ENCODE results near the gene KRT85. TPM values are rescaled to one million over a fixed set of nuclear protein-coding genes. Genes with fewer than 3 reads are reported as not detected.

The KRT85 gene
- total and polyA plus RNA-seq, 2 donors (not counting 1 experiment from before 2014, with no cell fraction given): not detected

DNA sequence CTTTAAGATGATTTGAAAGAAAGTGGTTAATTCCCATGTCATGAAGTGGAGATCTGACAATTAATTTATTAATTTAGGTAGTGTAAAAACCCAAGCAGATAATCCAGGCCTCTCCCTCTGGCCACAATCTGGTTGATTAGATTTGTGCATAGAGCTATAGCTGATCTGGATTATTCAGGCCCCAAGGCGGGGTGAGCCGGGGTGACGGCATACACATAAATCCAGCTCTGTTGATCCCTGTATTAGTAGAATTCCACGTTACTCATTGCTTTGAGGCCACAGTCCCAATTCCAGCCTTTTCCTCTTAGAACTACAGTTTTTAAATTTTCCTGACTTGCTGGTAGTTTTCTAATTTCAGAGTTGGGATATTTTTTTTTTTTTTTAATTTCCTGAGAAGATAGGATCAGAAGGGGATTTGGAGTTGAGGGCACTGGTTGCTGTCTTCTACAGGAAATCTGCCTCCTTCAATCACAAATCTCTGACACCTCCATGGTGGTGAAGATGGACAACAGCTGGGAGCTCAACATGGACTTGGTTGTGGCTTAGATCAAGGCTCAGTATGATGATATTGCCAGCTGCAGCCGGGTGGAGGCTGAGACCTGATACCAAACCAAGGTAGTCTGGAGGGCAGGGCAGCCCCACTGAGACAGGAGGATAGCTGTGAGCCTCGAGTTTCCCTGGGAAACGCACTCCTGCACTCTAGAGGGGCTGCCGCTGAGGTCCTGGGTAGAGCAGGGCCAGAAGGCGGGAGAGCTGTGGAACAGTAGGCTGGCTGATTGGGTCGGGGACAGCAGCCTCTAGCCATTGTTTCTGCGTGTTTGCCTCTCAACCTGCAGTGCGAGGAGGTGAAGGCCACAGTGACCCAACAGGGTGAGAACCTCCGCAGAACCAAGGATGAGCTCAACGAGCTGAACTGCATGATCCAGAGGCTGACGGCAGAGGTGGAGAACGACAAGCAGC lies 19.4 kb downstream of the KRT85 start:
- Histone ChIP-seq H3K27ac (ENCODE audit: low read length in 2 of 2) (no peak overlapping the region), H3K36me3 (replicated peaks in 1 of 2; ENCODE audit: control extremely low read depth in 1 of 2, control insufficient read depth in 1 of 2, extremely low read depth in 1 of 2, insufficient read depth in 2 of 2, low read length in 1 of 2) (no peaks in the 10 kb centered on the region), H3K4me3 (ENCODE audit: control extremely low read depth in 1 of 5, extremely low read depth in 1 of 5, insufficient read depth in 1 of 5, low read depth in 2 of 5, low read length in 4 of 5) (no peak overlapping the region), H3K4me1 (ENCODE audit: control insufficient read depth in 2 of 2, insufficient read depth in 2 of 2, low read length in 2 of 2) (no peaks in the 10 kb centered on the region), H3K9me3 (ENCODE audit: control extremely low read depth in 1 of 3, control insufficient read depth in 2 of 3, insufficient read depth in 1 of 3, low read length in 2 of 3) (peaks cover 0 to 7% (median 0%) of the 10 kb centered on the region in 3 donors), H4K20me1 (ENCODE audit: control insufficient read depth, insufficient read depth, low read length, poor library complexity, severe bottlenecking) (no peaks in the 10 kb centered on the region), H3K79me2 (ENCODE audit: control insufficient read depth, insufficient read depth, low read length) (no peaks in the 10 kb centered on the region), H2AFZ (ENCODE audit: insufficient read depth, low read depth, low read length, poor library complexity, severe bottlenecking) (no peak overlapping the region), H3K27me3 (replicated peaks in 1 of 4; ENCODE audit: control extremely low read depth in 1 of 4, control insufficient read depth in 3 of 4, insufficient read depth in 4 of 4, low read length in 3 of 4) (peaks cover 0 to 9% (median 2%) of the 10 kb centered on the region in 4 experiments), H3K4me2 (replicated peaks; ENCODE audit: low read depth, low read length, poor library complexity, severe bottlenecking) (no peak overlapping the region), H3K9ac (ENCODE audit: low read length) (no peak overlapping the region)
- H3K9me3 Mint-ChIP-seq (ENCODE audit: insufficient read depth): no peaks in the 10 kb centered on the region
- no peak overlapping the region for H3K27ac Mint-ChIP-seq
- 81% methylated on average over 12 of the region's 16 CpGs for WGBS (ENCODE audit: insufficient coverage)
- ChIA-PET CTCF (interaction anchor here (0.5 kb wide), 1 partner anchor 71 kb away, joined by 3 read pairs; no protein-coding TSS in a partner anchor), POLR2A (no interaction called here)
- DNase-seq: no peak
- peaks cover 3% of the 10 kb centered on the region for H3K4me1 Mint-ChIP-seq
- intact Hi-C loops (cut with micrococcal nuclease): no loop called here
- H3K4me3 Mint-ChIP-seq: no peak overlapping the region
- ATAC-seq (ENCODE audit: low read depth): no peak
- TF ChIP-seq EZH2 (IDR thresholded peaks at IDR 0.05; ENCODE audit: borderline replicate concordance, insufficient read depth, low read depth, low read length, poor library complexity, severe bottlenecking): no peak
- no peak for TF ChIP-seq CTCF (IDR thresholded peaks at IDR 0.05)
- H3K27me3 Mint-ChIP-seq: peaks cover 14% of the 10 kb centered on the region

GRCh38 chr12:52347016-52347415 lies 20.3 kb downstream of the KRT85 start:
- Histone ChIP-seq H3K4me2 (replicated peaks; ENCODE audit: low read depth, low read length, poor library complexity, severe bottlenecking) (no peak overlapping the region), H3K36me3 (replicated peaks in 1 of 2; ENCODE audit: control extremely low read depth in 1 of 2, control insufficient read depth in 1 of 2, extremely low read depth in 1 of 2, insufficient read depth in 2 of 2, low read length in 1 of 2) (no peaks in the 10 kb centered on the region), H3K79me2 (ENCODE audit: control insufficient read depth, insufficient read depth, low read length) (no peaks in the 10 kb centered on the region), H3K9ac (ENCODE audit: low read length) (no peak overlapping the region), H3K9me3 (ENCODE audit: control extremely low read depth in 1 of 3, control insufficient read depth in 2 of 3, insufficient read depth in 1 of 3, low read length in 2 of 3) (peaks cover 0 to 7% (median 0%) of the 10 kb centered on the region in 3 donors), H2AFZ (ENCODE audit: insufficient read depth, low read depth, low read length, poor library complexity, severe bottlenecking) (no peak overlapping the region), H3K27me3 (replicated peaks in 1 of 4; ENCODE audit: control extremely low read depth in 1 of 4, control insufficient read depth in 3 of 4, insufficient read depth in 4 of 4, low read length in 3 of 4) (peaks cover 0 to 6% (median 0%) of the 10 kb centered on the region in 4 experiments), H3K27ac (ENCODE audit: low read length in 2 of 2) (no peak overlapping the region), H3K4me1 (ENCODE audit: control insufficient read depth in 2 of 2, insufficient read depth in 2 of 2, low read length in 2 of 2) (no peaks in the 10 kb centered on the region), H3K4me3 (ENCODE audit: control extremely low read depth in 1 of 5, extremely low read depth in 1 of 5, insufficient read depth in 1 of 5, low read depth in 2 of 5, low read length in 4 of 5) (no peak overlapping the region), H4K20me1 (ENCODE audit: control insufficient read depth, insufficient read depth, low read length, poor library complexity, severe bottlenecking) (no peaks in the 10 kb centered on the region)
- CTCF ChIA-PET: no interaction called here
- POLR2A ChIA-PET: no interaction called here
- no peak overlapping the region for H3K4me3 Mint-ChIP-seq
- no peak for DNase-seq
- intact Hi-C loops (cut with micrococcal nuclease): no loop called here
- TF ChIP-seq EZH2 (IDR thresholded peaks at IDR 0.05; ENCODE audit: borderline replicate concordance, insufficient read depth, low read depth, low read length, poor library complexity, severe bottlenecking): no peak
- TF ChIP-seq CTCF (IDR thresholded peaks at IDR 0.05): no peak
- H3K27ac Mint-ChIP-seq: no peak overlapping the region
- H3K9me3 Mint-ChIP-seq (ENCODE audit: insufficient read depth): no peaks in the 10 kb centered on the region
- ATAC-seq (ENCODE audit: low read depth): no peak
- 96% methylated on average over 5 of the region's 9 CpGs for WGBS (ENCODE audit: insufficient coverage)
- peaks cover 3% of the 10 kb centered on the region for H3K4me1 Mint-ChIP-seq
- H3K27me3 Mint-ChIP-seq: peaks cover 14% of the 10 kb centered on the region

All from B cell (primary cell).